OCI-LY7 (cell line): ENCODE results near the gene CCDC89. TPM values are rescaled to one million over a fixed set of nuclear protein-coding genes. Genes with fewer than 3 reads are reported as not detected.

ENCODE experiments used
- BruUV-seq: library from RNA; stranded (reverse); fragments of 400-500 nt; replicated peaks from 2 replicates; lab custom pipeline; 2021; lab: Mats Ljungman, UMichigan
- CTCF ChIA-PET: fragments of 300-600 bp; sonication (Branson Sonifier 250); formaldehyde crosslinking; loops from one replicate; lab custom pipeline; 2022; ENCODE audit warnings: antibody characterized with exemption; ENCODE audit not compliant: unreplicated experiment; lab: Charles Lee
- POLR2A ChIA-PET: fragments of 300-600 bp; sonication (Branson Sonifier 250); formaldehyde crosslinking; loops from one replicate; lab custom pipeline; 2022; ENCODE audit warnings: antibody characterized with exemption; lab: Charles Lee
- DNase-seq: peaks from one replicate; pipeline ENCODE4 v3.0.0-alpha.2; 2015; ENCODE audit warnings: low spot score
- H2AFZ ChIP-seq: fragments of 200-600 bp; sonication (generic), shearing (Covaris generic); 2 replicates; pipeline ENCODE4 v1.6.1; 2014; ENCODE audit warnings: mild to moderate bottlenecking, antibody characterized with exemption, low read length, moderate library complexity
- H3K27ac ChIP-seq: fragments of 200-600 bp; sonication (generic); 2 replicates; pipeline ENCODE4 v1.5.1; 2014; ENCODE audit warnings: mixed run types, low read depth, mild to moderate bottlenecking, moderate library complexity, low read length, inconsistent platforms; ENCODE audit not compliant: poor library complexity, severe bottlenecking
- H3K36me3 ChIP-seq: fragments of 200-600 bp; sonication (generic); 2 replicates; pipeline ENCODE4 v1.6.1; 2014; ENCODE audit warnings: mild to moderate bottlenecking, antibody characterized with exemption, low read length, moderate library complexity, mixed read lengths; ENCODE audit not compliant: insufficient read depth
- H3K4me1 ChIP-seq: fragments of 200-600 bp; sonication (generic); 2 replicates; pipeline ENCODE4 v1.5.1; 2014; ENCODE audit warnings: mild to moderate bottlenecking, low read length; ENCODE audit not compliant: insufficient read depth, poor library complexity, severe bottlenecking
- H3K4me2 ChIP-seq: fragments of 200-600 bp; sonication (generic); 2 replicates; pipeline ENCODE4 v1.6.1; 2014; ENCODE audit warnings: mild to moderate bottlenecking, low read length
- H3K4me3 ChIP-seq: fragments of 200-600 bp; sonication (generic); 2 replicates; pipeline ENCODE4 v1.5.1; 2014; ENCODE audit warnings: mild to moderate bottlenecking, low read depth, low read length; ENCODE audit not compliant: poor library complexity, severe bottlenecking
- H3K79me2 ChIP-seq: fragments of 200-600 bp; sonication (generic); 2 replicates; pipeline ENCODE4 v1.6.1; 2016; ENCODE audit warnings: low read depth, mild to moderate bottlenecking, low read length, moderate library complexity, mixed read lengths; ENCODE audit not compliant: insufficient read depth
- H3K9me2 ChIP-seq: fragments of 200-600 bp; sonication (generic); 2 replicates; pipeline ENCODE4 v1.6.1; 2016; ENCODE audit warnings: mild to moderate bottlenecking, low read length, mixed read lengths; ENCODE audit not compliant: insufficient read depth
- H3K9me3 ChIP-seq: fragments of 200-600 bp; sonication (generic); 2 replicates; pipeline ENCODE4 v1.6.1; 2014; ENCODE audit warnings: mild to moderate bottlenecking, mixed run types, low read length, mixed read lengths
- H4K20me1 ChIP-seq: fragments of 200-600 bp; sonication (generic); 2 replicates; pipeline ENCODE4 v1.6.1; 2014; ENCODE audit warnings: mild to moderate bottlenecking, antibody characterized with exemption, low read length, moderate library complexity, mixed read lengths; ENCODE audit not compliant: insufficient read depth
- CTCF ChIP-seq: fragments of 200-600 bp; sonication (generic); conservative IDR thresholded peaks from 2 replicates; pipeline ENCODE4 v1.5.1; 2014; ENCODE audit warnings: mild to moderate bottlenecking, antibody characterized with exemption, low read length, moderate library complexity, mixed read lengths
- EZH2phosphoT487 ChIP-seq: fragments of 200-600 bp; sonication (generic); IDR thresholded peaks from 2 replicates; pipeline ENCODE4 v1.6.1; 2018; ENCODE audit warnings: low read depth, borderline replicate concordance, mild to moderate bottlenecking, mixed run types, antibody characterized with exemption, low read length, moderate library complexity, mixed read lengths
- intact Hi-C: fragments of 100-400 bp; cut with micrococcal nuclease; formaldehyde crosslinking; loops from one replicate; pipeline ENCODE4 v1.10.0; 2022; ENCODE audit not compliant: unreplicated experiment
- total RNA-seq, 2 experiments: library from RNA; depleted of rRNA in 1 of 2; stranded (reverse); fragments of >200 nt in 1 of 2; shearing (Covaris generic) in 1 of 2; gene quantifications; 2 replicates each; pipeline ENCODE4 v1.2.3, GENCODE V29; 2014 to 2022

The CCDC89 gene
- total RNA-seq, 2 experiments from 2014 or later: 0.23 TPM; not detected in 1

- Histone ChIP-seq H3K9me2 (no peaks in the 10 kb centered on the region), H3K4me1 (no peaks in the 10 kb centered on the region), H2AFZ (no peak overlapping the region), H3K27ac (no peak overlapping the region), H4K20me1 (no peaks in the 10 kb centered on the region), H3K36me3 (no peaks in the 10 kb centered on the region), H3K9me3 (no peaks in the 10 kb centered on the region), H3K79me2 (no peaks in the 10 kb centered on the region), H3K4me3 (no peak overlapping the region), H3K4me2 (no peak overlapping the region)
- BruUV-seq: no TSS peak
- DNase-seq: no peak
- intact Hi-C loops: no loop called here
- ChIA-PET CTCF (no interaction called here), POLR2A (interaction anchor here (0.7 kb wide), 2 partner anchors 8 to 206 kb away, joined by 3 read pairs; no protein-coding TSS in a partner anchor)
- TF ChIP-seq CTCF (no peak), EZH2phosphoT487 (no peak)
These were observed 5.1 kb downstream of the CCDC89 start for GRCh38 chr11:85680897-85681296.

DNA sequence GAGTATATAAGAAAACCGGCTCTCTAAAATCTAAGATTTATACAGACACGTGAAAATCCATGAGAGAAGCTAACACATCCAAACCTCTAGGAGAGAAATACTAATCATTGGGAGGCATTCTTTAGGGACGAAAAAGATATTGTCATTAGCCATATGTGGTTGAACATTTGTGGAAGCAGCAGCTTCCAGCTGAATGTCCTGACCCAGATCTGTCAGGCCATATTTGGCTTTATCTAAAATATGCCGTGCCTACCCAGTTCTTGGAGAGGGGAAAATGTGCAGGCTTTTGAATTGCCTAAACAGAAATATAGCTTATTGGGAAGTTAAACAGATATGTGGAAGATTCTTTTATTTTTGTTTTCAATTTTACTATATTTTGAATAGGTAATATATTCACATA, 6.4 kb downstream of the CCDC89 start:
- no TSS peak for BruUV-seq
- TF ChIP-seq CTCF (no peak), EZH2phosphoT487 (no peak)
- Histone ChIP-seq H3K79me2 (no peaks in the 10 kb centered on the region), H2AFZ (no peak overlapping the region), H3K4me1 (no peaks in the 10 kb centered on the region), H3K27ac (no peak overlapping the region), H3K9me2 (no peaks in the 10 kb centered on the region), H3K4me3 (no peak overlapping the region), H3K36me3 (no peaks in the 10 kb centered on the region), H3K9me3 (no peaks in the 10 kb centered on the region), H3K4me2 (no peak overlapping the region), H4K20me1 (no peaks in the 10 kb centered on the region)
- intact Hi-C loops: no loop called here
- DNase-seq: no peak
- ChIA-PET POLR2A (interaction anchor here (0.8 to 1.3 kb wide), 2 partner anchors 12 to 26 kb away, joined by 3 read pairs; no protein-coding TSS in a partner anchor), CTCF (interaction anchor here (1.1 kb wide), 1 partner anchor 12 kb away, joined by 3 read pairs; no protein-coding TSS in a partner anchor)

DNA sequence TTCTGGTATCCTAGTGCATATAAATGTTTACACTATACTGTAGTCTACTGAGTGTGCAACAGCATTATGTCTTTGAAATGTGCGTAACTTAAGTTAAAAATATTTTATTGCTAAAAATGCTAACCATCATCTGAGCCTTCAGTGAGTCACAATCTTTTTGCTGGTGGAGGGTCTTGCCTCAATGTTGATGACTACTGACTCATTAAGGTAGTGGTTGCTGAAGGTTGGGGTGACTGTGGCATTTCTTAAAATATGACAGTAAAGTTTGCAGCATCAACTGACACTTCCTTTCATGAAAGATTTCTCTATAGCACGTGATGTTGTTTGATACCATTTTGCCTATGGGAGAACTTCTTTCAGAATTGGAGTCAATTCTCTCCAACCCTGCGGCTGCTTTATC, 12.6 kb downstream of the CCDC89 start:
- H3K27ac ChIP-seq: no peak overlapping the region
- ChIA-PET POLR2A (interaction anchor here (1.6 kb wide), 1 partner anchor 17 kb away, joined by 3 read pairs; no protein-coding TSS in a partner anchor), CTCF (no interaction called here)
- H3K79me2 ChIP-seq: no peaks in the 10 kb centered on the region
- H3K4me3 ChIP-seq: no peak overlapping the region
- H3K9me2 ChIP-seq: no peaks in the 10 kb centered on the region
- H3K4me2 ChIP-seq: no peak overlapping the region
- intact Hi-C loops: no loop called here
- no peak overlapping the region for H2AFZ ChIP-seq
- H4K20me1 ChIP-seq: no peaks in the 10 kb centered on the region
- BruUV-seq: no TSS peak
- no peak for DNase-seq
- H3K36me3 ChIP-seq: no peaks in the 10 kb centered on the region
- TF ChIP-seq CTCF: no peak
- TF ChIP-seq EZH2phosphoT487: no peak
- H3K9me3 ChIP-seq: no peaks in the 10 kb centered on the region
- H3K4me1 ChIP-seq: peaks cover 5% of the 10 kb centered on the region
